HG03175 (cell line): ENCODE measurements around the gene LAPTM5.

Experiments
- ATAC-seq: cut with Tn5 transposase; IDR thresholded peaks from one replicate; pipeline ENCODE4 v1.9.1; 2021; ENCODE audit warnings: mild to moderate bottlenecking, moderate library complexity; ENCODE audit not compliant: unreplicated experiment

LAPTM5 gene

DNA sequence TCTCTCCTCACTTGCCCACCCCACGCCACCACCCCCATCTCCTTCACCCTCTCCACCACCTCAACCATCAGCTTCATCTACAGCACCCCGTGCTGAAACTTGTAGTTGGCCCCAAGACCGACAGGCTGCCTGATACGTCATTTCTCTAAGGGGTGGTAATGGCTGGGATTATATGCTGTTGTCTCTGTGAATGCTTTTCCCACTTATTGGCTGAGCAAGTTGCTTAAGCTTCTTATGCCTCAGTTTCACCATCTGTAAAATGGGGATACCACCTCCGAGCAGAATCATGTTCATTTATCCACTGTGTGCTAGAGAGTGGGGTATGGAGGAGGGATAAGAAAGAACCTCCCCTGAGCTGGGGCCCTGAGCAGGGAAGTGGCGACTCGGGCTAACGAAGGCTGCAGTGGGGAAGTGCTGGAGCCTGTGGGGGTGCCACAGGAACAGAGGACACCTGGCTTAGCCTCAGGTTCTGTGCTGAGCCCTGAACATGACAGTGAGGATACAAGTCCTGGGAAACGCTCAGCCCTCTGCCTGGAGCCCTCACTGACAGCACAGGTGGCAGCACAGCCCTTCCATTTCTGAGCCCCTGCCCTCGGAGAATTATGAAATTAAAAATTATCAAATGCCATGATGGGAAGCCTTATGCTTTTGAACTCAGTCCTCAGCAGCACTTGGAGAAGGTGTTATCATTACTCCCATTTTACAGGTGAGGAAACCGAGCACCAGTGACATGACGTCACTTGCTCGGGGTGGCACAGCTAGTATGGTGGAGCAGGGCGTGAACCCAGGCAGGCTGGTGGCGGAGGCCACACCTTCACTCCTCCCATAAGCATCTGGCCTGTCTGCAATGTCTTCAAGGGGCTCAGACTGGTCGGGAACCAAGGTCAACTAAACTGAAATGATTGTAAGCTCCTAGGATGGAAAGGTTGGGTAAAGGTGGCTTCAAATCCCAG lies 37.0 kb downstream of the LAPTM5 start:
- no peak for ATAC-seq

- ATAC-seq = no peak
Observed at GRCh38 chr1:30719406-30720270, 37.9 kb downstream of the LAPTM5 start.

GRCh38 chr1:30718636-30719405 lies 38.8 kb downstream of the LAPTM5 start:
- peak; percentile 56 for ATAC-seq

DNA sequence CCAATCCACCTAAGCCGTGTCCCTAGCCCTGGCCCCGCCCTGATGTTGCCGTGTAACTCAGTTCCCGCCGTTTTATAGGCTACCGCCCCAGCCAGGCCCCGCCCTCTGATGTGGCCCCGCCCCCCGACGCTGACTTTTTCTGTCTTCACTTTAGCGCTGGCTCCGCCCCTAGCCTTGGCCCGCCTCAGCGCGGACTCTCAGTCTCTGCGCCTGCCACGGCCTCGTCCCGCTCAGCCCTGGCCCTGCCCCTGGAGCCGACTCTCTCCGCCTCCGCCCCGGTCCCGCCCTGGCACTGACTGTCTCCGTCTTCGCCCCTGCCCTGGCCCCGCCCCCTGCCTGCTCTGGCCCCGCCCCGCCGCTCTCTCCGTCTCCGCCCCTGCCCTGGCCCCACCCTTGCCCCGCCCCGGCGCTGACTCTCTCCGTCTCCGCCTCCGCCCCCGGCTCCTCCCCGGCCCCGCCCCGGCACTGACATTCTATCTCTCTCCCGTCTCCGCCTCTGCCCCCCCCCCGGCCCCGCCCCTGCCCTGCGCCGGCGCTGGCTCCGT lies 39.4 kb downstream of the LAPTM5 start:
- peak; percentile 88 for ATAC-seq

DNA sequence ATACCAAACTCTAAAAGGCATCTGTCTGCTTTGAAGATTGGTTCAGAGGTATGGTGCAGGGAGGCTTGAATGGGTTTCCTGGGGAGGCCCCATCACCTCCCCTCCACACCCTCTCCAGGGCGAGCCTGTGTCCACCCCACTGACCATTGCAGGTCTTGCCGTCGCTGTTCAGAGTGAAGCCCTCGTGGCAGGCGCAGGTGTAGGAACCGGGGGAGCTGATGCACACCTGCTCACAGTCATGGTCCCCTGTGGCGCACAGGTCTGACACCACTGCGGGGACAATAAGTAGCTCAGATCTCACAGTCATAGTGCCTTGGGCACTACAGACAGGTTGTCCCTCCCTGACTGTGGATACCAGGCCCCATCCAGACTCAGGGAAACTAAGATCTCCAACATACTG lies 40.9 kb downstream of the LAPTM5 start:
- ATAC-seq = no peak

DNA sequence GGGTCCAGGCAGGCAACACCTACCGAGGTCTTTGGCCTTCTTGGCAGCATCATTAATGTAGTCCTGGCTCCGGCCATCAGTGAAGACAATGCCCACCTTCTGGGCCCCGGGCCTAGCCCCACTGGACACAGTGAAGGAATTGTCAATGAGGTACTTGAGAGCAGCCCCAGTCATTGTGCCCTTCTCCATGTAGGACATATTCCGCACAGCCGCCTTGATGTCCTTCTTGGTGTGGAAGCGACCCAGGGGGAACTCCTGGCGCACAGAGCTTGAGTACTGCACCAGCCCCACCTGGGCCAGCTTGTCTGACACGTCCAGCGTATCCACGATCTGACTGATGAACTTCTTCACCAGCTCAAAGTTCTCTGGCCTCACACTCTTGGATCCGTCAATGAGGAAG lies 41.7 kb downstream of the LAPTM5 start:
- no peak for ATAC-seq

DNA sequence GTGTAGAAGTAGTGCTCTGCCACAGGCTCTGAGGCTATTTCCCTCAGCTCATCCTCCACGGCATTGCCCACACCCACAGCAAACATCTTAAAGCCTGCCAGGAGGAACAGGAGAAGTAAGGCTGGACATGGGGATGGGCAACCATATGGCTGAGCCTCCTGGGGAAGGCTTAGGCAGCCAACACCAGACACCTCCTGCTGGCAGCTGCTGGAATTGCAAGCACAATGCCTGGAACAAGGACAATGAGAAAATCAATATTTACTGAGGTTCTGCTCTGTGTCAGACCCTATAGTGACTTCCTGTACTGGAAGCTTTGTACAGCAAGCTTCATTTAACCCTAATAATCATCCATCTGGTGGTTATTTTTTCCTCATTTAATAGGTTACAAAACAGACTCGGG lies 42.4 kb downstream of the LAPTM5 start:
- ATAC-seq = no peak

DNA sequence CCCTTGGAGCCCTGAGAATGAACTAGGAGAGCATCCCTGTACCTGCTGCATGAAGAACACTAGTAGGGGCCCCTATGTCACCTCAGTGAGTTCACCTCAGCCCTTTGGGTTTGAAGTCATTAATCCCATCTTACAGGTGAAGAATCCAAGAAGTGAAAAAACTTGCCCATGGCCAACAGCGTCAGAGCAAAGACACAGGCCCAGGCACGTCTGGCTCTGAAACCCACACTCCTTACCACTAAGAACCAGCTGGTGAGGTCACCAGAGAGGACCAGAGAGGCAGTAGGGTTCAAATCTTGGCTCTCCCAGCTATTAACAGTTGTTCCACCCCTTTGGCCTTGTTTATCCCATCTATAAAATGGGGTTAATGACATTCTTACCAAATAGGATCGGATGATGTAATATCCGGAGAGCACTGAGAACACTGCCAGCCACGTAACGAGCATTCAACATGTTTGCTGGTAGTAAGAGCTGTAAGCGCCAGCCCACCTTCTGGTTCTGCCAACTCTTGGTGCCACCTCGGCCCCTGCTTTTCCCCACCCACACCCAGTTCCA lies 43.0 kb downstream of the LAPTM5 start:
- ATAC-seq = no peak

DNA sequence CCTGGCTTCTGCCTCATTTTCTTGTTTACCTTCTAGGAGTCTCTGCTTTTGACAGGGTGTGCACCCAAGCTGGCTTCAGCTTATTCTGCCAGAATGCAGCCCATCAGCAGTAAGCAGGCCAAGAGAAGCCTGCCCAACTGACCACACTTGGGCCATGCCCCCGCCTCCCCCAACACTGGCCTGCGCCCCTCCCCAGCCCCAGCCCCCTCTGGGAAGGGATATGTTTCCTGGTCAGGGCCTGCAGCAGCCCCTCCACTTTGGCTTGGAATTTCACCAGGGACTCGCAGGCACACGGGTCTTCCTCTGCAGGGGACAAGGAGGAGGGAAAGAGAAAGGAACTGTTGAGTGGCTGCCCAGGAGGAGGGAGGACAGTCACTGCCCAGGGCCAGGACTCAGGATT lies 43.5 kb downstream of the LAPTM5 start:
- ATAC-seq = no peak

DNA sequence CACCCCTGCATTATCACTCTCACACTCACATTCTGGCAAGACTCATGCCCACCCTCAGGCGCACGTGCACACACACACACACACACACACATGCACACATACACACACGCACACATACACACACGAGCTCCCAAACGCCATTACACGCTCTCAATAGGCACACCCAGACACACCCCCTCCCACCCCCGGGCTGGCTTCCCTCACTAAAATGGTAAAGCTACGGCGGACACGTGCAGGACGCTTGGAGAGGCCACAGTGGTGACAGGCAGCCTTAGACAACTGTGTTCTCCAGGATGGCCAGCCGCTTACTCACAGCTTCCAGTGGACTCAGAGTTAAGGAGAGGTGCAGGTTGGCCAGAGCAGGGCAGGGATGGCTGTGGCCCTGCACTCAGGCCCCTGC lies 44.3 kb downstream of the LAPTM5 start:
- no peak for ATAC-seq

DNA sequence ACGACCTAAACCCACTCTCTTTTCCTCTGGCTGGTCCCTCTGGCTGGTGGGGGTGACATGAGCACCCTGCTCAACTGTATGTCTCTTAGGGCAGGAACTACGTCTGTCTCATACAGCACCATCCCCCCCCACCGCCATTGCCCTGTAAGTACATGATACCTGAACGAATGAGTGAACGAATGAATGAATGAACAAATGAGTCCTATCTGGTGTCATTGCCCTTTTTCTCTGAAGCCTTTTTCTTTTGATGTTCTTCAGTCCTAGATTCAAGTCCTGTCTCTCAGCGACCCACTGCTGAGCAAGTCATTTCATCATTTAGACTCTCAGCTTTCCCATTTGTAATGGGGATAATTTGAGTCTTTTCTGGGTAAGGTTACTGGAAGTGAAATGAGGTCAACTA lies 45.0 kb downstream of the LAPTM5 start:
- ATAC-seq = no peak

DNA sequence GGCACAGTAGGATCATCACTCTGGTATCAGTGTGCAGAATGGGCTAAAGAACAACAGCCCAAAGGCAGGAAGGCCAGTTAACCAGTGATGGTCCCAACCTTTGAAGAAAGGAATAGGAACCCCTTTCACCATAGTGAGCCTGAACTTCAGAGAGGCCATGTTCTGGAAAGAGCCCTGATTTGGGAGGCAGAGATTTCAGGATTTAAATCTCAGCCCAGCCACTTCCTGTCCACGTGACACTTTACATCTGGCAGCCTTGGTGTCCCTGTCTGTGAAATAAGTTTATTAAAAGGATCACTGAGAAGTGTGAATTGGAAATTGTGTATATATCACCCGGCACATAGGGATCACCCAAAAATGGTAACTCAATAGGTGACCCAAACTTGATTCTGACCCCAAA lies 47.2 kb downstream of the LAPTM5 start:
- ATAC-seq = no peak

DNA sequence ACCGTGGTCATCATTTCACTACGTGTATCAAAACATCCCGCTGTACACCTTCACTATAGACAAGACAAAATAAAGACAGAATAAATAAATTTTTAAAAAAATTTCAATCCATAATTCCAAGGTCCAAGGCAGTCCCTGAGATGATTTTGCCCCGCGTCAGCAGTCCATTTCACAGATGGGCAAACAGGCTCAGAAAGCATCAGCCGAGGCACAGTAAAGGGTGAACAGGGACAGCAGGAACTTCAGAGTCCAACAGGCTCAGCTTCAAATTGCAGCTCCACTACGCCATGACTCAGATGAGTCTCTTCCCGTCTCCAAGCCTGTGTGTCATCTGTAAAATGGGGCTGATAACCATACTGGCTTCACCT lies 49.2 kb downstream of the LAPTM5 start:
- ATAC-seq = no peak

- no peak for ATAC-seq
Observed at GRCh38 chr1:30707412-30708360, 49.9 kb downstream of the LAPTM5 start.

DNA sequence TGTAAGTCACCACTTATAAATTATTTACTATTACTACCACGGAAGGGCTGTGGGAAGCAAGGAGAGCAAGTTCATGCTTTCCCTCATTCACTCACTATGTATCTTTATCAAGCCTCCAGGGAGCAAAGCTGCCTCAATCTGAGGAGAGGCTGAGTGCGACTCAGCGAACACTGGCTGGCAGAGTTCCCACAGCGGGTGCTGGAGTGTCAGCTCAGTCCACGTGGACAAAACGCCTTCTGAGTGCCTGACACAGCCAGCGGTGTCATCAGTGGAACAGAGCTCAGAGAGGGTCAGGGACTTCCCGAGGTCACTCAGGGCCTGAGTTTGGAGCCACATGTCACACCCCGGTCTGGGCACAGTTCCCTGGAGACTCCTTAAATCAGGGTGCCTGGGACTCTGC lies 51.0 kb downstream of the LAPTM5 start:
- no peak for ATAC-seq

DNA sequence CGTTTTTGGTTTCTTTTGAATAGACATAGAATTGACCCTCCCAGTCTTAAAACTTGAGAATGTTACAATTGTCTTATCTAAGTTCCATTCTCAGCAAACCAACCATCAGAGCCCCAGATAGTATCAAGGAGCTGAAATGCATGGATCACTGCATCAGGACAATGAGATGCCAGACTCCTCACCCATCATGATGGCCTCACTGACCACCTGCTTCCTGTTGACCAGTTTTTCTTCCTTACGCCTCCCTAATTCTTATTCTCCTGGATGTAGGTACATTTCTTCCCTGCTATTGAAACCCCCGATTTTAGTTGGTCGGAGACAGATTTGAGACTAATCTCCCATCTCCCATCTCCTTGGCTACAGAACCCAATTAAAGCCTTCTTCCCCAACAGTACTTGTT lies 51.9 kb downstream of the LAPTM5 start:
- no peak for ATAC-seq

DNA sequence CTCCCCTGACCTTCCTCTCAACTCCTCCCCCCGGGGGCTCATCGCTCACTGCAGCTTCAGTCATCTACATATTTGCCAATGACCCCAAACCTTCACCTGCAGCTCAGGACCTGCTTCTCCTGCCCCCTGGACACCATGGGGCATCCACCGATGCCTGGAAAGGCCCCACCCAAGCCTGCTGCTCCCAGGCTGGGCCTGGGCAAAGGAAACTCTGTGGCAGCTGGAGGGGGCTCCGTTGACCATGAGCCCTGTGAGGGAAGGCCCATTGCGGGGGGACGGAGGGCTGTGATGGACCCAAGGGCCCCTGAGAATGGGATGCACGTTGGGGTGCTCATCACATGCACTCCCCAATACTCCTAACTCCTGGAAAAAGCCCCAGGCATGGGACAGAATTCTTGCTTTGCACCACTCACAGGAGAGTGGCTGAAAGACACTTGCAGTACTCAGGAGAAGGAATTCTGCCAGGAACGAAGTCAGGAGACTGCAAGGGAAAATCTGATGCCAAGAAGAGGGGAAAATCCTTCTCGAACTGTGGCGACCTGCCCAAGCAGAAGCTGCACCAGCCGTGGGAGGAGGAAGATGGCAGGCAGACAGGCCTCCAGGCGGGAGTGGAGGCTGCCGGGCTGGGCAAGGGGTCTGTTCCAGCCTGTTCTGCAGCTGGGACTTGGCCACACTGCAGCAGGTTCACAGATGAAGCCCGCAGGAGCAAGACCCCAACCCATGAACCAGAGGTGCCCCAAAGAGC lies 52.6 kb downstream of the LAPTM5 start:
- ATAC-seq = no peak

GRCh38 chr1:30704271-30704670 lies 53.3 kb downstream of the LAPTM5 start:
- ATAC-seq = no peak

DNA sequence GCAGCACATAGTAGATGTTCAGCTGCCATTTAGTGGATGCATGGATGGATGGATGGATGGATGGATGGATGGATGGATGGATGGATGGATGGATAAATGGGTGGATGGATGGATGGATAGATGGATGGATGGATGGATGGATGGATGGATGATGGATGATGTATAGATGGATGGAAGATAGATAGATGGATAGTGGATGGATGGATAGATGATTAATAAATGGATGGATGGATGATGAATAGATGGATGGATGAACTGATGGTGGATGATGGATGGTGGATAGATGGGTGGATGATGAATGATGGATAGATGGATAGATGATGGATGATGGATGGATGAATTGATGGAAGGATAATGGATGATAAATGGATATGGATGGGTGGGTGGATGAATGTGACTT lies 54.8 kb downstream of the LAPTM5 start:
- no peak for ATAC-seq
